Body of pancreas (tissue), 4 donors: ENCODE measurements around the gene SUPT3H.

Source experiments
- CTCF ChIP-seq, 7 experiments: fragments of 450-650 bp in 4 of 7; fragments of 200-600 bp in 3 of 7; sonication (generic) in 3 of 7; IDR thresholded peaks; one replicate each; pipeline ENCODE4 v1.5.1; 2016 to 2019; ENCODE audit warnings: antibody characterized with exemption in 7 of 7
- POLR2A ChIP-seq, 3 donors: fragments of 450-650 bp; IDR thresholded peaks; one replicate each; pipeline ENCODE4 v1.6.1; 2016; ENCODE audit warnings: antibody characterized with exemption in 3 of 3, mild to moderate bottlenecking in 2 of 3

- TF ChIP-seq CTCF (IDR thresholded peaks at IDR 0.05) = no peak
- TF ChIP-seq POLR2A (IDR thresholded peaks at IDR 0.05) = no peak
Measured at GRCh38 chr6:45416700-45417099, 39.0 kb upstream of the SUPT3H start.
